ENCODE measurements around the gene DAO. TPM values are rescaled to one million over a fixed set of nuclear protein-coding genes. Genes with fewer than 3 reads are reported as not detected.
A peak's percentile ranks its signal among the peaks of the same experiment; 100 is the strongest.

Gene DAO
- total and polyA plus RNA-seq, 8 donors, result not detected

- intact Hi-C loops (cut with DNase I), result no loop called here
- Histone ChIP-seq H3K36me3 (no peaks in the 10 kb centered on the region), H3K27me3 (no peaks in the 10 kb centered on the region), H3K4me1 (no peaks in the 10 kb centered on the region), H3K27ac (peak overlapping the region in 2 of 4 donors; percentile 12 to 15), H3K4me3 (no peak overlapping the region), H3K9me3 (no peaks in the 10 kb centered on the region)
- WGBS, 2 donors, result 32 to 43% methylated on average over 4 of the region's 4 CpGs
- no peak for FAIRE-seq
- ATAC-seq, result peak in 2 of 4 donors; percentile 57 to 66
- no peak for TF ChIP-seq CTCF (IDR thresholded peaks at IDR 0.05)
- DNase-seq, result peak in 1 of 6 donors; percentile 19
Measured at GRCh38 chr12:108914121-108914531, 34.2 kb downstream of the DAO start.

- H3K9me3 ChIP-seq, result no peaks in the 10 kb centered on the region
- FAIRE-seq (no peak), DNase-seq (no peak), ATAC-seq (no peak)
- TF ChIP-seq CTCF (IDR thresholded peaks at IDR 0.05), result no peak
- H3K4me3 ChIP-seq, result no peak overlapping the region
- no peak overlapping the region for H3K27ac ChIP-seq
- no peaks in the 10 kb centered on the region for H3K36me3 ChIP-seq
- H3K27me3 ChIP-seq, result no peaks in the 10 kb centered on the region
- intact Hi-C loops (cut with DNase I), result no loop called here
- H3K4me1 ChIP-seq, result no peaks in the 10 kb centered on the region
- 76 to 77% methylated on average over 15 of the region's 15 CpGs for WGBS, 2 donors
Measured at GRCh38 chr12:108915632-108916133, 35.8 kb downstream of the DAO start.

GRCh38 chr12:108916336-108916735 is 36.4 kb downstream of the DAO start:
- 61 to 71% methylated on average over 5 of the region's 5 CpGs for WGBS, 2 donors
- H3K4me3 ChIP-seq, result no peak overlapping the region
- no peak for TF ChIP-seq CTCF (IDR thresholded peaks at IDR 0.05)
- intact Hi-C loops (cut with DNase I), result no loop called here
- H3K27me3 ChIP-seq, result no peaks in the 10 kb centered on the region
- no peak overlapping the region for H3K27ac ChIP-seq
- no peaks in the 10 kb centered on the region for H3K9me3 ChIP-seq
- FAIRE-seq (no peak), DNase-seq (no peak), ATAC-seq (no peak)
- no peaks in the 10 kb centered on the region for H3K36me3 ChIP-seq
- H3K4me1 ChIP-seq, result no peaks in the 10 kb centered on the region

- WGBS, 2 donors, result 46 to 49% methylated on average over 2 of the region's 2 CpGs
- no peaks in the 10 kb centered on the region for H3K4me1 ChIP-seq
- intact Hi-C loops (cut with DNase I), result no loop called here
- no peak for FAIRE-seq
- ATAC-seq, result no peak
- no peaks in the 10 kb centered on the region for H3K27me3 ChIP-seq
- DNase-seq, result no peak
- H3K9me3 ChIP-seq, result no peaks in the 10 kb centered on the region
- no peak for TF ChIP-seq CTCF (IDR thresholded peaks at IDR 0.05)
- no peak overlapping the region for H3K27ac ChIP-seq
- H3K36me3 ChIP-seq, result no peaks in the 10 kb centered on the region
- no peak overlapping the region for H3K4me3 ChIP-seq
Measured at GRCh38 chr12:108918206-108918605, 38.3 kb downstream of the DAO start.

- 80 to 92% methylated on average over 3 of the region's 3 CpGs for WGBS, 2 donors
- DNase-seq, result no peak
Measured at GRCh38 chr12:108918960-108919642, 39.2 kb downstream of the DAO start.

More at GRCh38 chr12:108918960-108919642, 39.2 kb downstream of the DAO start:
- no peaks in the 10 kb centered on the region for H3K36me3 ChIP-seq
- no peak for FAIRE-seq
- TF ChIP-seq CTCF (IDR thresholded peaks at IDR 0.05), result no peak
- H3K4me3 ChIP-seq, result no peak overlapping the region
- no peak overlapping the region for H3K27ac ChIP-seq
- intact Hi-C loops (cut with DNase I), result no loop called here
- H3K9me3 ChIP-seq, result no peaks in the 10 kb centered on the region
- ATAC-seq, result no peak
- H3K27me3 ChIP-seq, result no peaks in the 10 kb centered on the region
- no peaks in the 10 kb centered on the region for H3K4me1 ChIP-seq
